HG03565 (cell line): ENCODE results near the gene CAV1.

Source experiments
- ATAC-seq: cut with Tn5 transposase; IDR thresholded peaks from one replicate; pipeline ENCODE4 v1.9.1; 2021; ENCODE audit warnings: mild to moderate bottlenecking, moderate library complexity; ENCODE audit not compliant: unreplicated experiment

Gene CAV1

GRCh38 chr7:116503835-116504234 is 21.0 kb upstream of the CAV1 start:
- no peak for ATAC-seq

DNA sequence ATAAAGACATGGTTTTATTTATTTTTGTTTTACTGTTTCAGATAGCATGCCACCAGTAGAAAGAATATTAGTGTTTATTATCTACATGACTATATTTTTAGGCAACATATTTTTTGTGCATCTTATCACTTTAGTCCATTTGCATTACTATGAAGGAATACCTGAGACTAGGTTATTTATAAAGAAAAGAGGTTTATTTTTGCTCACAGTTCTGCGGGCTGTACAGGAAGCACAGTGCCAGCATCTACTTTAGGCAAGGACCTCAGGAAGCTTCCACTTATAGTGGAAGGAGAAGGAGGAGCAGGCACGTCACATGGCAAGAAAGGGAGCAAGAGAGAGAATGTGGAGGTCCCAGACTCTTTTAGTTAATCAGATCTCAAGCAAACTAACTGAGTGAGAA is 19.6 kb upstream of the CAV1 start:
- ATAC-seq = no peak

GRCh38 chr7:116505823-116506222 is 19.0 kb upstream of the CAV1 start:
- no peak for ATAC-seq

GRCh38 chr7:116509982-116510579 is 14.8 kb upstream of the CAV1 start:
- ATAC-seq = no peak

DNA sequence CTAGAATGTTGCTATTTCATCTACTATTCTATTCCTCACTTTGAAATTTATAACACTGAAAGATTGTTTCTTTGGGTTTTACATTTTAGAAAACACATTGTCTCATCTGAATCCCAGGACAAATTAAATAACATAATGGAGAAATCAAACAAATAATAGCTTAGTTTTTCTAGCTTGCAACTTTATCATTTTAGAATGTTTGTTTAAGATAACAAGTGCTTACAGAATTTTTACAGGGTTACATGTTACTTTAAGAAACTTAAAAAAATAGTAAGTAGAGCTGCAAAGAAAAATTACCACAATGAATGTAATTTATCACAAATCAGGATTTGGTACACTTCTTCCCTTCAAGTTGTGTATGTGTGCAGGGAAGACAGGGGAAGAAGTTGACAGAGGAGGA is 14.0 kb upstream of the CAV1 start:
- ATAC-seq = no peak

- ATAC-seq = peak; percentile 99
These were observed 13.0 kb upstream of the CAV1 start for GRCh38 chr7:116511552-116512519.

GRCh38 chr7:116512520-116513188 is 12.2 kb upstream of the CAV1 start:
- ATAC-seq = no peak

DNA sequence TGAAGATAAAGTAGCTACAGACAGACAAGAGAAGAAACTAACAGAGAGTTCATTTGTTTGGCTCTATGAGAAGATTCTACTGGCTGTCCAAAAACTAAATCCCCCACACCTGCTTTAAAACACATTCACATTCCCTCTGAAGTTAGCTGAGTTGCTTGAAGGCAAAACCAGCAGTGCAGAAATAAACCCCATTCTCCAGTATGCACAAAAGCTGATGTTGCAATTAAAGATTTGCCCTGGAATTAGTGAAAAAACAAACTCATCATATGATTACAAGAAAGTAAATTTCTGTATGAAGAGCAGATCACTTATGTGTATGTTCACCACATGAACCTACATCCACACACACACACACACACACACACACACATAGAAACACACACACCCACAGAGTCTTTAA is 9.3 kb upstream of the CAV1 start:
- ATAC-seq = no peak

GRCh38 chr7:116516324-116516723 is 8.5 kb upstream of the CAV1 start:
- ATAC-seq = no peak

- ATAC-seq = no peak
These were observed 7.2 kb upstream of the CAV1 start for GRCh38 chr7:116517626-116518025.

DNA sequence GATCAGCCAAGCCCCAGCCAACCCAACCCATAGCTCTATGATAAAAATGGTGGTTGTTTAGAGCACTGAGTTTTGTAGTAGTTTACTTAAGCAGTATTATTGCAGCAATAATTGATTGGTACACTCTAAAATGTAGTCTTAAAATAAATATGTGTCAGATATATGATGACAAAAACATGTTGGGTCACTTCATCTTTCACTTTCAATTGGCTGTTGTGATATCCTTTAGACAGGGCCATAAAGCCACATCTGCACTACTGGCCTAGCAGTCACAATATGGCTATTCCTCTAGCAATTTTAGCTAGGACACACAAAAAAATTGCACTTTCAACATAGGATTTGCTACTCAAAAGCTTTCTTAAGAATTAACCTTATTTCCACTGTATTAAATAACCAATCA is 5.9 kb upstream of the CAV1 start:
- no peak for ATAC-seq

DNA sequence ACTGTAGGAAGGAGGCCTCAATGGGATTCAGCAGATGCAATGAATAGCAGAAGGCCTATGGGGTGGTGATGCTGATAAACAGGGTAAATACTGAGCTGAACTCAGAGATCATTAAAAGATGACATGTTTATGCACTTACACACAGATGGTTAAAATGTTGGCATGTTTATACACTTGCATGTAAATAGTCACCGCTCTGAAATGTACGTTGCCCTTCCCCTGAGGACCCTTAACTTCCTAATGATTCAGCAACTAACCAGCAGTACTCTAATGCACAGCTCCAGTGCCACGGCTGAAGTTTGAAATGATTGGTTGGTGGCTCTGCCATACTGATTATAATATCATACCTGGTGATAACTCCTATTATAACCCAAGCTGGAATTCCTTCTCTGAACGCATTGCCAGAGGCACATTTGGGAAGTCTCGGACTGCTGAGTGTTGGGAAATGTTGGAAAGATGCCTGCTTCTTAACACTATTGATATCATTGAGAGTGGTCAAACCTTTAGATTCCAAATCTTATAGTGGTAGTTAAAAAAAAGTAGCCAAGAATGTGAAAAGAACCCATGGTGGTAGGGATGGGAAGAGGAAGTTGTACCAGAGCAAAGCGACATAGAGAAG is 3.7 kb upstream of the CAV1 start:
- no peak for ATAC-seq

DNA sequence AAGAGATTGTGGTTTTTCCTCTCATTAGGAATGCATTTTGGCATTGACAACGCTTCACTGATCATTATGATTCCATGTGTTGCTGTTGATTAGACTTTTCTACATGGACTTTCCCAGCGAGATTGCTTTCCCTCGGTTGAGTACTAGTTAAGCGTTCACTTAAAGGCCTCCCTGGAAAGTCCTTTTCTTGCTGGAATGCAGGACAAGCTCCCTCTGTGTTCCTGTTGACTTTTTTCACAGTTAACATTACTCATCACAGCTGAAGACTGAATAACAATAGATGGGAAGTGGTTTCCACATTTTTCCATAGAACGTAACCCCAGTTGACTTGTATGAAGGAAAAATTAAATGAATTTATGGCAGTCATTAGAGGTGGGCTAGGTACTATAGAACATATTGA is 2.6 kb upstream of the CAV1 start:
- no peak for ATAC-seq

- no peak for ATAC-seq
These were observed 621 bp upstream of the CAV1 start for GRCh38 chr7:116524221-116524608.

DNA sequence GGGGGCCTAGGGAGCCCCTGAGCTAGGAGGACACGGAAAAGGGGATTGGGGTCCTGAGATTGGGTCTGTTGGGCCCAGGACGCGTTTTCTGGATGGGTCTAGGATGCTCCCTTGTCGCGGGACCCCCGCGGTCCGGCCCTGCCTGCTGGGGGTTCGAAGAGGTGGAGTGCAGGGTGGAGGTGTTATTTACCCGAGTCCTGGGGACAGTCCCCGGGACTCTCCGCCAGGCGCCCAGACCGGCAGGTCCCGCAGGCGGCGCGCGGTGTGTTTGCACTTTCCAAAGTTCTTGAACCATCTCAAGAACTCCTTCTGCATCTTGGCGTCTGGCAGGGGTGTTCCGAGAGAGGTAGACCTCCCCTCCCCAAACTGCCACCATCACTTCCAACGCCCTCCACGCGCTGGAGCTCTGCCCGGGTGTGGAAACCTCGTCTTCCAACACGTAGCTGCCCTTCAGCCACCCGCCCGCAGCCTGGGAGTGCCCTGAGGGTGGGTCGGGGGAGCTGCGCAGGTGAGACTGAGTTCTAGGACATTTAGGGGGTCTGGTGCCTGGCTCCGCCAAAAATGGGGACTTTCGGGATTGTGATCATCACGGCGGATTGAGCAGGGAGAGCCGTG is 569 bp downstream of the CAV1 start:
- peak; percentile 25 for ATAC-seq

GRCh38 chr7:116525913-116526861 is 1.4 kb downstream of the CAV1 start:
- peak; percentile 87 for ATAC-seq

- no peak for ATAC-seq
These were observed 2.1 kb downstream of the CAV1 start for GRCh38 chr7:116526897-116527296.

DNA sequence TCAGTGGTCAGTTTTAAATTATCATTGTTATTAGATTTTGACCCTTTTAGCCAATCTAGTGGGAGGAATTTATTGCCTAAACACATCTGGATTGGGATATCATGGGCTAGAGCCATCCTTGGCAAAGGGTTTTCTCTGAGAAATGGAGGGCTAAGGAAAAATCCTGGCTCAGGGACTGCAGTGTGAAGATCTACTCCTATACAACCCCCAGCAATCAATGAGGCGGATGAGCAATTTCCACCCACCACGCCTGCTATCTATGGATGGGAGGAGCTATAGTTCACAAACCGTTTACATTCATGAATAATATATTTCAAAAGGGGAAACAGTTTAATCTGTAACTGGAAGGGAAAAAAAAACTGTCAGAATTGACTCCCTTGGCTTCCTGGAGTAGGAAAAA is 2.7 kb downstream of the CAV1 start:
- ATAC-seq = no peak

DNA sequence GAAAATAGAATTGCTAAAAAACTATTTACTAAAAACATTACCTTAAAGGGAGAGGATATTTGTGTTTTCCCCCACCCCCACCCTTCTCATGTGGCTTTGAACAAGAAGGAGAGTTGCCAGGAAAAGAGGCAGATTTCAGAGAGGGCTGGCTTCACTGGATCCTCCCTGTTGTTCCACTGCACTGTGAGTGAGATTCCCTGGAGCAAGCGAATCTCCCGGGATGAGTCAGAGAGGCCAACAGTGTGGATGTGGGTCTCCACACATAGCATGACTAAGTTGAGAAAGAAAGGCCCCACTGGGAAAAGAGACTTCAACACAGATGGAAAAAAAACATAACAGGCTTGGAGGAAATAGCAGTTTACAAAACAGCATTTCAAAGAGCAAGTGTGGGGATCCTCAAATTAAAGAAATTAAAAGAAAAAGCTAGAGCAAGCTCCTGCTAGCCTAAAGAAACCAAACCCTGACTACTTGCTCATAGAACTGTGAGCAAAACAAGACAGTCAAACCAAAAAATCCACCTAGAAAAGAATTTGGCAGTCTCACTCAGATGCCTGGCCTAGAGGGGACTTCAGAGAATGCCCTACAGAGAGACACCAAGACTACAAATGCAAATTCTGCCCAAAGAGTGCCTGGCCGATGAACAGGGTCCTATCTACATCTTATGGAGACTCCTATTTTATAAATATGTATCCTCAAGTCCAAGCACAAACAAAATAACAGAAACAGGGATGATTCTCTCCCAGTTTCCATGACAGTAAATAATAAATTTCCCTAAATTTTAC is 3.4 kb downstream of the CAV1 start:
- no peak for ATAC-seq
